Glutamatergic neuron (in vitro differentiated cells): ENCODE data around the gene TRPV3. TPM values are rescaled to one million over a fixed set of nuclear protein-coding genes. Genes with fewer than 3 reads are reported as not detected.
A peak's percentile ranks its signal among the peaks of the same experiment; 100 is the strongest.

Experiments used
- DNase-seq: peaks from one replicate; pipeline ENCODE4 v3.0.0; 2022
- H3K27ac Mint-ChIP-seq: one replicate; pipeline ENCODE4 v1.8.0; 2020; ENCODE audit warnings: mild to moderate bottlenecking, mixed read lengths, inconsistent platforms; ENCODE audit not compliant: unreplicated experiment
- H3K27me3 Mint-ChIP-seq: one replicate; pipeline ENCODE4 v1.8.0; 2020; ENCODE audit warnings: mild to moderate bottlenecking, moderate library complexity, mixed read lengths, inconsistent platforms; ENCODE audit not compliant: unreplicated experiment
- H3K36me3 Mint-ChIP-seq: one replicate; pipeline ENCODE4 v1.8.0; 2020; ENCODE audit warnings: mild to moderate bottlenecking, mixed read lengths, inconsistent platforms; ENCODE audit not compliant: unreplicated experiment
- H3K4me1 Mint-ChIP-seq: one replicate; pipeline ENCODE4 v1.8.0; 2020; ENCODE audit warnings: mild to moderate bottlenecking, low read depth, mixed read lengths, inconsistent platforms; ENCODE audit not compliant: unreplicated experiment
- H3K4me3 Mint-ChIP-seq: one replicate; pipeline ENCODE4 v1.8.0; 2020; ENCODE audit warnings: mild to moderate bottlenecking, mixed read lengths, inconsistent platforms; ENCODE audit not compliant: unreplicated experiment
- H3K9me3 Mint-ChIP-seq: one replicate; pipeline ENCODE4 v1.8.0; 2020; ENCODE audit warnings: mild to moderate bottlenecking, moderate library complexity, mixed read lengths, inconsistent platforms; ENCODE audit not compliant: unreplicated experiment
- total RNA-seq: library from RNA; stranded (reverse); fragmentation: NEBNext Ultra II Directional; extraction: Animal tissue kit (Norgen Biotek cat#: 25700); gene quantifications from one replicate; pipeline ENCODE4 v1.2.1, GENCODE V29; 2021; ENCODE audit not compliant: unreplicated experiment
- TF ChIP-seq, protein P1 (sequence below): fragments of 200-600 bp; sonication (generic); IDR thresholded peaks from one replicate; pipeline ENCODE4 v1.5.0; 2021; ENCODE audit not compliant: partially characterized antibody, unreplicated experiment

Gene TRPV3
- total RNA-seq, 1 donor from 2014 or later: 0.74 TPM

DNA sequence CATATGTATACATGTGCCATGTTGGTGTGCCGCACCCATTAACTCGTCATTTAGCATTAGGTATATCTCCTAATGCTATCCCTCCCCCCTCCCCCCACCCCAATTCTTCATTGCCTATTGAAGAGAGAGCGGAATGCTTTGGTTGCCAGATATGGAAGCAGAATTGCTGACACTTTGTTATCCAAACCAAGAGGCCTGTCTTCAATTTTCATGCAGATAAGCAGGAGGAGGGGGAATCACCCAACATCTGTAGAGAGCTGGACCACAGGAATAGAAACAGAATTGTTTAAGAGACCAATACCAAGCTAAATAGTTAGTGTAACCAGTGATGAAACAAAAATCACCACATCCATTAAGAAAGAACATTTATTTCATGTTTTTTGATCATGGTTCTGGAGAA, 74.8 kb downstream of the TRPV3 start:
- Mint-ChIP-seq H3K4me3 (no peak overlapping the region), H3K4me1 (no peaks in the 10 kb centered on the region)

DNA sequence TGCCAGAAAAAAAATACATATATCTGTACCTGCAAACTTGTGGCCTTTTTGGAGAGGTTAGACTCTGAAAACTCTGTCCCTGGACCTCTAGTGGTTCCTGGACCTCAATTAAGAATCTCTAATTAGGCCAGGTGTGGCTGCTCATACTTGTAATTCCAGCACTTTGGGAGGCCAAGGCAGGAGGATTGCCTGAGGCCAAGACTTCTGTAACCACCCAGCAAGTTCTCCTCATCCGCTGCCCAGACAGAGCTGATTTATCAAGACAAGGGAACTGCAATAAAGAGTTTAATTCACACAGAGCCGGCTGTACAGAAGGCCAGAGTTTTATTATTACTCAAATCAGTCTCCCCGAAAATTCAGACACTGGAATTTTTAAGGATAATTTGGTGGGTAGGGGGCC, 77.6 kb downstream of the TRPV3 start:
- TF ChIP-seq, protein P1, sequence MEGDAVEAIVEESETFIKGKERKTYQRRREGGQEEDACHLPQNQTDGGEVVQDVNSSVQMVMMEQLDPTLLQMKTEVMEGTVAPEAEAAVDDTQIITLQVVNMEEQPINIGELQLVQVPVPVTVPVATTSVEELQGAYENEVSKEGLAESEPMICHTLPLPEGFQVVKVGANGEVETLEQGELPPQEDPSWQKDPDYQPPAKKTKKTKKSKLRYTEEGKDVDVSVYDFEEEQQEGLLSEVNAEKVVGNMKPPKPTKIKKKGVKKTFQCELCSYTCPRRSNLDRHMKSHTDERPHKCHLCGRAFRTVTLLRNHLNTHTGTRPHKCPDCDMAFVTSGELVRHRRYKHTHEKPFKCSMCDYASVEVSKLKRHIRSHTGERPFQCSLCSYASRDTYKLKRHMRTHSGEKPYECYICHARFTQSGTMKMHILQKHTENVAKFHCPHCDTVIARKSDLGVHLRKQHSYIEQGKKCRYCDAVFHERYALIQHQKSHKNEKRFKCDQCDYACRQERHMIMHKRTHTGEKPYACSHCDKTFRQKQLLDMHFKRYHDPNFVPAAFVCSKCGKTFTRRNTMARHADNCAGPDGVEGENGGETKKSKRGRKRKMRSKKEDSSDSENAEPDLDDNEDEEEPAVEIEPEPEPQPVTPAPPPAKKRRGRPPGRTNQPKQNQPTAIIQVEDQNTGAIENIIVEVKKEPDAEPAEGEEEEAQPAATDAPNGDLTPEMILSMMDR: no peak
- Mint-ChIP-seq H3K4me3 (no peak overlapping the region), H3K27ac (no peak overlapping the region), H3K4me1 (peaks cover 5% of the 10 kb centered on the region), H3K36me3 (no peaks in the 10 kb centered on the region), H3K9me3 (peaks cover 2% of the 10 kb centered on the region), H3K27me3 (no peaks in the 10 kb centered on the region)
- no peak for DNase-seq

More for the DNA sequence above, 74.8 kb downstream of the TRPV3 start:
- no peak for DNase-seq
- Mint-ChIP-seq H3K9me3 (no peaks in the 10 kb centered on the region), H3K27ac (no peak overlapping the region), H3K36me3 (no peaks in the 10 kb centered on the region), H3K27me3 (no peaks in the 10 kb centered on the region)
- TF ChIP-seq, protein P1: no peak

GRCh38 chr17:3475812-3476610, 81.6 kb downstream of the TRPV3 start, which contains the start of gene ASPA:
Gene ASPA (plus strand): TSS chr17:3475997. CDS start chr17:3476160, 163 bp downstream.
- DNase-seq: no peak
- Mint-ChIP-seq H3K27ac (peak within 1 kb of the TSS; percentile 33), H3K27me3 (no peaks in the 10 kb centered on the region), H3K4me3 (no peak within 1 kb of the TSS), H3K4me1 (peaks cover 6% of the 10 kb centered on the region), H3K9me3 (peaks cover 2% of the 10 kb centered on the region), H3K36me3 (no peaks in the 10 kb centered on the region)
- TF ChIP-seq, protein P1: no peak

- no peak for DNase-seq
- Mint-ChIP-seq H3K36me3 (no peaks in the 10 kb centered on the region), H3K4me1 (peaks cover 6% of the 10 kb centered on the region), H3K27me3 (no peaks in the 10 kb centered on the region), H3K27ac (peak overlapping the region; percentile 33), H3K9me3 (peaks cover 2% of the 10 kb centered on the region), H3K4me3 (no peak overlapping the region)
- TF ChIP-seq, protein P1: no peak
Measured at GRCh38 chr17:3475251-3475685, 82.3 kb downstream of the TRPV3 start.

GRCh38 chr17:3474212-3474611, 83.4 kb downstream of the TRPV3 start:
- H3K36me3 Mint-ChIP-seq: no peaks in the 10 kb centered on the region
- H3K9me3 Mint-ChIP-seq: peaks cover 2% of the 10 kb centered on the region

More at GRCh38 chr17:3474212-3474611, 83.4 kb downstream of the TRPV3 start:
- TF ChIP-seq, protein P1: no peak
- no peak overlapping the region for H3K4me3 Mint-ChIP-seq
- H3K27ac Mint-ChIP-seq: no peak overlapping the region
- H3K4me1 Mint-ChIP-seq: peaks cover 6% of the 10 kb centered on the region
- no peak for DNase-seq
- H3K27me3 Mint-ChIP-seq: no peaks in the 10 kb centered on the region
